GM12801 (cell line): ENCODE data around the gene TTC27.

ENCODE experiments used
- TF ChIP-seq, protein P1 (sequence below): IDR thresholded peaks from one replicate; pipeline ENCODE4 v1.5.1; 2011; ENCODE audit warnings: control low read depth; ENCODE audit not compliant: insufficient read length; ENCODE audit errors: extremely low read depth

Gene TTC27

DNA sequence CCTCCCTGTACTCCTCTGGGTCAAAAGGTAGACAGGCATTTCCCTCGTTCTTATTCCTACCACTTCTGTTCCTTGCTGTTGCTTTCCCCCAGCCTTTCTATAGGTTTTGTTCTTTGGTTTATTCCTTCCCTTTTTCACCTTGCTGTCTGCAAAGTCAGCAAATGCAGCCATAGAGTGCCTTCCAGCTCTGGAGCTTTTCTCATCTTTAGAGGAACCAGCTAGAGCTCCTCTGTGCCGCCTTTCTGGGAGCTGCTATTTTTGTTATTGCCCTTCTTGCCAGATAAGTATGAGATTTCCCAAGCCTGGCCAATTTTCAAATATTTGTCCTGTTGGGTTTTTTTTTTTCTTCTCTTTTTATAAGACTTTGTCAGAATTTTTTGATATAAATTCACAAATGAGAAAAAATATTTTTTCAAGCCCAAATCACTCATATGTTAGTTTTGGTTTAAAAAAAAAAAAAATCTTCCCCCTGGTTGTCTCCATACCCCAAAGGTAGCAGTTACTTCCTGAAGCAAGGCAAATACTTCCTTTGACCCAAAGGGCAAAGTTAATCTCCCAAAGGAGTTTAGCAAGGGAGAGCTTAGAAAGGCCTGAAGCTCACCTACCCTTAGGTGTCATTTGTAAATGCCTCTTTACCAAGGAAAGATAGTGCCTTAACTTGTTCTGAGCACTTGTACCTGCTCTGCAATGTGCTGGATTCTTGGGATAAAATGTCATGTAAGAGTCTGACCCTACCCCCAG lies 5.1 kb upstream of the TTC27 start:
- TF ChIP-seq, protein P1, sequence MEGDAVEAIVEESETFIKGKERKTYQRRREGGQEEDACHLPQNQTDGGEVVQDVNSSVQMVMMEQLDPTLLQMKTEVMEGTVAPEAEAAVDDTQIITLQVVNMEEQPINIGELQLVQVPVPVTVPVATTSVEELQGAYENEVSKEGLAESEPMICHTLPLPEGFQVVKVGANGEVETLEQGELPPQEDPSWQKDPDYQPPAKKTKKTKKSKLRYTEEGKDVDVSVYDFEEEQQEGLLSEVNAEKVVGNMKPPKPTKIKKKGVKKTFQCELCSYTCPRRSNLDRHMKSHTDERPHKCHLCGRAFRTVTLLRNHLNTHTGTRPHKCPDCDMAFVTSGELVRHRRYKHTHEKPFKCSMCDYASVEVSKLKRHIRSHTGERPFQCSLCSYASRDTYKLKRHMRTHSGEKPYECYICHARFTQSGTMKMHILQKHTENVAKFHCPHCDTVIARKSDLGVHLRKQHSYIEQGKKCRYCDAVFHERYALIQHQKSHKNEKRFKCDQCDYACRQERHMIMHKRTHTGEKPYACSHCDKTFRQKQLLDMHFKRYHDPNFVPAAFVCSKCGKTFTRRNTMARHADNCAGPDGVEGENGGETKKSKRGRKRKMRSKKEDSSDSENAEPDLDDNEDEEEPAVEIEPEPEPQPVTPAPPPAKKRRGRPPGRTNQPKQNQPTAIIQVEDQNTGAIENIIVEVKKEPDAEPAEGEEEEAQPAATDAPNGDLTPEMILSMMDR: no peak

DNA sequence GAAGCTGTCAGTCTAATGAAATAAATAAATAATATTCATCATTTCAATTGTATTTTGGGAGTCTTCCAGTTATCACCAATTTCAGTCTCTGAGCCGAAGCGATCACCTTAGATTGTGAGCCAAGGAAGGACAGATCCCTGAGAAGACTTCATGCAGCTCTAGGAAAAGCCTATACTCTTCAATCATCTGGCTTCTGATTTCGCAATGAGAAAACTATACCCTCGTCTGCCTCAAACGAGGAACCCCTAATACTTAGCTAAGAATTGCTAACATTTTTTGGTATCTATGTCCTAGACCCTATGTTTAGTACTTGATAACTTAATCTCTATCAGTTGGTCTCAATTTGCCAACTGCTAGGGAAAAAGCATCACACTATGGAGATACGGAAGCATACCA lies 4.5 kb upstream of the TTC27 start:
- TF ChIP-seq, protein P1: no peak

DNA sequence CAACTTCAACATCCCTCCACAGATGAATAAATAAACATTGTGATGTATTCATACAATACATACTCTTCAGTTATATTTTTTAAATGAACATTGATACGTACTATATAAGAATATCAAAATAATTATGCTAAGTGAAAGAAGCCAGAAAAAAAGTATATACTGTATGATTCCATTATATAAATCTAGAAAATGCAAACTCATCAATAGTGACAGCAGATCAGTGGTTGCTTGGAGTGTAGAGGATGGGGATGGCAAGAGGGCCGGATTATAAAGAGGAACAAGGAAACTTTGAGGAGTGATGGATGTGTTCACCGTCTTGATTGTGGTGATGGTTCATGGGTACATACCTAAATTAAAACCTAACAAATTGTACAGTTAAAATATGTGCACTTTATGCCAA lies 3.0 kb upstream of the TTC27 start:
- TF ChIP-seq, protein P1: no peak

DNA sequence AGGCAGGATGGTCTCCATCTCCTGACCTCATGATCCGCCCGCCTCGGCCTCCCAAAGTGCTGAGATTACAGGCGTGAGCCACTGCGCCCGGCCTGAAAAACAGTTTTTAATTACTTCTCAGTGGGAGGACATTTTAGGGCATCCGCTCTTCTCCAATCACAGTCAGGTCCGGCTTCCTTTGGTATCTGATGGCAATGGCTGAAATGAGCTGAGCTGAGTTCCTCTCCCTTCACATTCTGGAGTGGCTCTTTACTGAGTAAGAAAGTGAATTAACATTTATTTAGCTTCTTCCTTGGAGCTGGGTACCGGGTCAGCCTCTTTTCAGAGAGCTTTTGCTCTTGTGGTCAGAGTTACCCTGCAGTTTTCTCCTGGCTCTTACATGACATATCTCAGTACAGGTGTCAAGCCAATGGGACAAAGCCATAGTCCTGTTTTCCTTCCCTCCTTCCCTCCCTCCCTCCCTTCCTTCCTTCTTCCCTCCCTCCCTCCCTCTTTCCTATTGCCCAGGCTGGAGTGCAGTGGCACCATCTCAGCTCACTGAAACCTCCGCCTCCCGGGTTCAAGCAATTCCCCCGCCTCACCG lies 1.1 kb upstream of the TTC27 start:
- TF ChIP-seq, protein P1: no peak

DNA sequence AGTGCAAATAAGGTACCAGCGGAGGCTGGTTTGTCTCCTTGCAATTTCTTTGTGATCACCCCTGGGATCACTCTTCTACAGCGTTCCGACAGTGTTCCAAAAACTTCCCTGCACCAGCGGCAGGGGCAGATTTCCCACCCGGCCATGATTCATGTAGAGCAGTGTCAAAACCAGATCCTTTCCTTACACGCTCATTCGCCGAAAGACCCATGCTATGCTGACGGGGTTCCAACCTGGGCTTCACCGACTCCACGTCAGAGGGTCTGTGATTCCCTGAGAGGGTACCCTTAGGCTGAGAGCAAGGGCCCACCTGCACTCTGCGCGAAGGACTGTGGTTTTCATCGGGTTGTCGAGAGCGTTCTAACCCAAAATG lies 423 bp upstream of the TTC27 start:
- TF ChIP-seq, protein P1: no peak

DNA sequence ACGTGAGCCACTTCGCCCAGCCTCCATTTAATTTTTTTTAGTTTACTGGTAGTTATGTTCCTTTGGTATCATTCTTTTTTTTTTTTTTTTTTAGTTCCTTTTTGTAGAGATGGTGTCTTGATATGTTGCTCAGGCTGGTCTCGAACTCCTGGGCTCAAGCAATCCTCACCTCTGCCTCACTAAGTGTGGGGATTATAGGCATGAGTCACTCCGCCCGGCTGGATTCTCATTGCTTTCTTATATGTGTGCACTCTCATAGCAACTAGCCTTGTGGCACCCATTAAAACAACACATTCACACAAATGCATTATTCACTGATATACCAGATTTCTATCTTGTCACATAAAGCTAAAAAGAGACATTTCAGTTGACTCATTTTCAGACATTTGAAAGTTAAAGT lies 4.2 kb downstream of the TTC27 start:
- TF ChIP-seq, protein P1: no peak

DNA sequence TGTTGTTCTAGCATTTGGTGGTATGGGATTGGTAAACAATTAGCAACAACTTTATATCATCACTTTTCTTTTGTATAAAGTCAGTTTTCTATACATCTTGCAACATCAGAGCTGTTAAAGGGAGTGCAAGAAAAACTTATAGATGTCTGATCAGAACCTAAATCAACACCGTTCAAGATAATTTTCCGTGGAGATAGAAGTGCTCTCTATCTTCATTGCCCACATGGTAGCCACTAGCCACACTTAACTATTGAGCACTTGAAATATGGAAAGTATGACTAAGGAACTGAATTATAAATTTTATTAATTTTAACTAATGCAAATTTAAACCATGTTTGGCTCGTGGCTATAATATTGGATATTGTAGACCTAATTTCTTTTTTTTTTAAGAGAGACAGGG lies 5.2 kb downstream of the TTC27 start:
- TF ChIP-seq, protein P1: no peak

DNA sequence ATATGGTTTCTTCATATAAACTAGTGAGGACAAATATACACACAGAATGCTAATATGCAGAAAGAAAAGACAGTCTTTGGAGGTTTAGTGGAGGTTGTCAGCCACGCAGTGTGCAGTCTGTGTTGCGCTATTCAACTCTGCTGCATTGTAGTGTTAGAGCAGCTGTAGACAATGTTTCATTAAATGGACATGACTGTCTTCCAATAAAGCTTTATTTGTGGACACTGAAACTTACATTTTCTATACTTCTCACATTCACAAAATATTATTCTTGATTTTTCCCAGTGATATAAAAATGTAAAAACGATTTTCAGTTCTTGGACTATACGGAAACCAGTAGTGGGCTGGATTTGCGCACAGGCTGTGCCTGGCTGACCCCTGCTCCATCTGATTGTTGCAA lies 13.3 kb downstream of the TTC27 start:
- TF ChIP-seq, protein P1: no peak
